ENCODE results near the gene E2F8.

- TF ChIP-seq, protein P1, sequence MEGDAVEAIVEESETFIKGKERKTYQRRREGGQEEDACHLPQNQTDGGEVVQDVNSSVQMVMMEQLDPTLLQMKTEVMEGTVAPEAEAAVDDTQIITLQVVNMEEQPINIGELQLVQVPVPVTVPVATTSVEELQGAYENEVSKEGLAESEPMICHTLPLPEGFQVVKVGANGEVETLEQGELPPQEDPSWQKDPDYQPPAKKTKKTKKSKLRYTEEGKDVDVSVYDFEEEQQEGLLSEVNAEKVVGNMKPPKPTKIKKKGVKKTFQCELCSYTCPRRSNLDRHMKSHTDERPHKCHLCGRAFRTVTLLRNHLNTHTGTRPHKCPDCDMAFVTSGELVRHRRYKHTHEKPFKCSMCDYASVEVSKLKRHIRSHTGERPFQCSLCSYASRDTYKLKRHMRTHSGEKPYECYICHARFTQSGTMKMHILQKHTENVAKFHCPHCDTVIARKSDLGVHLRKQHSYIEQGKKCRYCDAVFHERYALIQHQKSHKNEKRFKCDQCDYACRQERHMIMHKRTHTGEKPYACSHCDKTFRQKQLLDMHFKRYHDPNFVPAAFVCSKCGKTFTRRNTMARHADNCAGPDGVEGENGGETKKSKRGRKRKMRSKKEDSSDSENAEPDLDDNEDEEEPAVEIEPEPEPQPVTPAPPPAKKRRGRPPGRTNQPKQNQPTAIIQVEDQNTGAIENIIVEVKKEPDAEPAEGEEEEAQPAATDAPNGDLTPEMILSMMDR (IDR thresholded peaks at IDR 0.05) = no peak
- no peak for TF ChIP-seq EZH2 (IDR thresholded peaks at IDR 0.05; ENCODE audit: borderline replicate concordance, insufficient read depth, low read depth, low read length, poor library complexity, severe bottlenecking)
Observed at GRCh38 chr11:19258641-19259230, 18.0 kb upstream of the E2F8 start.

Measured in B cell (primary cell).